ENCODE data around the gene INO80D.

- TF ChIP-seq CTCF (IDR thresholded peaks at IDR 0.05) = no peak
- TF ChIP-seq POLR2A (IDR thresholded peaks at IDR 0.05) = no peak
Observed at GRCh38 chr2:206011795-206012194, 74.2 kb downstream of the INO80D start.

Measured in heart left ventricle (tissue), 13 donors.